ENCODE measurements around the gene RASAL2.

RASAL2 gene

DNA sequence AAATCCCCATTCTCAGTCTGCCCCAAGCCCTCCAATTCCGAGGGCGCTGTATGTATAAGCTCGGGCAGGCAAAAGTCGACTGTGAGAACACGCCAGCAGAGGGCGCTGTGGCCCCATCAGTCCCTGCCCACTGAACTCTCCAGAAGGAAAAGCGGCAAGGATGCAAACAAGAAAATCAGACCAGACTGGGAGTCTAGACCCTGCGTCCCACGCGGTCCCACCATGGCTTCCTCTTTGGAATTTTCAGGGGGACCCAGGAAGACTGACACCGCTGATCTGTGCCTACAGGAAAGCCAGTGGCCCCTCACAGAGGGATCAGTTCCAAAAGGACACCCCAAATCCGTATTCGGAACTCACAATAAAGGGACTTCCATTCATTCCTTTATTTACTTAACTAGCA, 438.5 kb downstream of the RASAL2 start:
- H3K4me1 ChIP-seq (ENCODE audit: insufficient read depth, low read length): no peaks in the 10 kb centered on the region; the same call in 1 of the 2 replicates
- no peak overlapping the region; the same call in 1 of the 2 replicates for H3K9ac ChIP-seq (ENCODE audit: low read depth, low read length)
- WGBS: 20% methylated on average over 13 of the region's 13 CpGs
- no peaks in the 10 kb centered on the region for H3K36me3 ChIP-seq (ENCODE audit: insufficient read depth, low read length)
- no peak overlapping the region for H3K4me3 ChIP-seq (ENCODE audit: low read length)
- H3K27me3 ChIP-seq (ENCODE audit: insufficient read depth, low read length): no peaks in the 10 kb centered on the region
- H3K9me3 ChIP-seq (ENCODE audit: insufficient read depth, low read depth, low read length): no peaks in the 10 kb centered on the region
- no peak overlapping the region for H3K27ac ChIP-seq (ENCODE audit: low read depth, low read length)

DNA sequence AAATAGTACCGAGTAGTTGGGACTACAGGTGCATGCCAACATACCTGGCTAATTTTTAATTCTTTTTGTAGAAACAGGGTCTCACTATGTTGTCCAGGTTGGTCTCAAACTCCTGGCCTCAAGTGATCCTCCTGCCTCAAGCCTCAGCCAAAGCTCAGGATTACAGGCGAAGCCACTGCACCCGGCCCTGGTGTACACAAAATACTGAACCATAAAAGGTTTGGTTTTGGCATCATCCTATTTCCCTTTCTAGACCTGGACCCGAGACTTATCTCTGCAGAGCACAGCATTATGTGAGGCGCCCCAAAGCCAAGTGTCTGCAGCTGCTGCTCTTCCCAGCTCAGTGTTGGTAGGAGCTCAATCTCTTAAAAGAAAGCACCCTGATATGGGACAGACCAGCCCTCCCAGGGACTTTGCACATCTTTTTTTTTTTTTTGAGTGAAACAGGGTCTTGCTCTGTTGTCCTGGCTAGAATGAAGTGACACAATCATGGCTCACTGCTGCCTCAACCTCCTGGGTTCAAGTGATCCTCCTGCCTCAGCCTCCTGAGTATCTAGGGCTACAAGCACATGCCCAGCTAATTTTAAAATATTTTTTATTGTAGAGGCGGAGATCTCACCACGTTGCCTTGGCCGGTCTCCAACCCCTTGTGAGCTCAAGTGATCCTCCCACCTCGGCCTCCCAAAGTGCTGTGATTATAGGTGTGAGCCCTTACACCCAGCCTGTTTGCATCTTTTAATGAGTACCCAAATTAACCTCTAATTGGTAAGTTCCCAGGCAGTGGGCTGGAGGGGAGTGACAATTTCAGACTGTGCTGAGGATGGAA, 439.4 kb downstream of the RASAL2 start:
- Histone ChIP-seq H3K9me3 (ENCODE audit: insufficient read depth, low read depth, low read length) (no peaks in the 10 kb centered on the region), H3K4me1 (ENCODE audit: insufficient read depth, low read length) (no peaks in the 10 kb centered on the region; the same call in 1 of the 2 replicates), H3K27ac (ENCODE audit: low read depth, low read length) (no peak overlapping the region), H3K36me3 (ENCODE audit: insufficient read depth, low read length) (no peaks in the 10 kb centered on the region), H3K4me3 (ENCODE audit: low read length) (no peak overlapping the region), H3K27me3 (ENCODE audit: insufficient read depth, low read length) (no peaks in the 10 kb centered on the region), H3K9ac (ENCODE audit: low read depth, low read length) (no peak overlapping the region)
- WGBS: 93% methylated on average over 8 of the region's 9 CpGs
